Psoas muscle (tissue), 8 donors: ENCODE measurements around the gene CREB3L1. TPM values are rescaled to one million over a fixed set of nuclear protein-coding genes. Genes with fewer than 3 reads are reported as not detected.

Source experiments
- ATAC-seq, 4 donors: fragments of 200-7000 bp; cut with Tn5 transposase; one replicate each; pipeline ENCODE4 v1.9.1; 2020; ENCODE audit warnings: moderate library complexity in 3 of 4, mild to moderate bottlenecking in 2 of 4
- DNase-seq, 2 donors: peaks; one replicate each; pipeline ENCODE4 v3.0.0-alpha.2; 2020
- H3K27ac ChIP-seq: fragments of 200-600 bp; one replicate; pipeline ENCODE4 v1.8.0; 2022
- H3K27me3 ChIP-seq, 3 donors: fragments of 200-600 bp in 1 of 3; one replicate each; pipeline versions ENCODE4 v1.6.1 to v1.8.0; 2013 to 2022; ENCODE audit warnings: low read length in 2 of 3, mild to moderate bottlenecking in 2 of 3, moderate library complexity in 1 of 3; ENCODE audit not compliant: insufficient read depth in 3 of 3
- H3K36me3 ChIP-seq, 2 donors: fragments of 200-600 bp in 1 of 2; one replicate each; pipeline versions ENCODE4 v1.6.1 to v1.8.0; 2013 to 2022; ENCODE audit warnings: low read depth in 1 of 2, mild to moderate bottlenecking in 1 of 2, moderate library complexity in 1 of 2; ENCODE audit not compliant: insufficient read depth in 1 of 2
- H3K4me1 ChIP-seq: fragments of 200-600 bp; one replicate; pipeline ENCODE4 v1.8.0; 2022
- H3K4me3 ChIP-seq: fragments of 200-600 bp; one replicate; pipeline ENCODE4 v1.8.0; 2022; ENCODE audit warnings: mild to moderate bottlenecking
- H3K9me3 ChIP-seq: fragments of 200-600 bp; one replicate; pipeline ENCODE4 v1.8.0; 2022
- WGBS, 3 donors: extraction: QIAGEN DNeasy Blood & Tissue Kit; methylation state at CpG; one replicate each; pipeline versions ENCODE4 v1.1.6 to v1.1.7; 2013; 5-methylcytosine and 5-hydroxymethylcytosine counted together
- intact Hi-C, 2 donors: fragments of 100-400 bp; cut with DNase I; formaldehyde crosslinking; loops; one replicate each; pipeline versions ENCODE4 v1.11.0 to v1.14.2; 2022
- polyA plus RNA-seq, 3 donors: library from polyadenylated mRNA; stranded (reverse); fragments of 200-250 nt; gene quantifications; one replicate each; pipeline ENCODE4 v1.2.3, GENCODE V29; 2013
- total RNA-seq, 4 donors: library from RNA; stranded (reverse); fragmentation: NEBNext Ultra II Directional in 2 of 4; extraction: Animal tissue kit (Norgen Biotek cat#: 25700) in 2 of 4; gene quantifications; one replicate each; pipeline versions ENCODE4 v1.2.1 to v1.2.4, GENCODE V29; 2021 to 2023
- TF ChIP-seq, protein P1 (sequence below): fragments of 200-600 bp; IDR thresholded peaks from one replicate; pipeline ENCODE4 v1.8.0; 2022; ENCODE audit warnings: antibody characterized with exemption
- donor health status: healthy with polysubstance abuse.
- donor health status: DM: no; HTN: no; CAD: no; lungs with moderate emphysema.
- donor health status: Bipolar disorder and iron deficiency.
- donor health status: healthy.
- donor health status: DM: yes; HTN: yes; CAD: no.
- donor health status: DM: no; HTN: no; CAD: no.
- donor health status: DM: no; HTN: no; CAD: no.
- donor health status: DM: yes; HTN: yes; CAD: no.

Gene CREB3L1
- total and polyA plus RNA-seq, 7 donors, result 1.4 to 6.9 (median 2.2) TPM

- no peaks in the 10 kb centered on the region for H3K27me3 ChIP-seq
- peak; percentile 54 to 74 for DNase-seq
- H3K27ac ChIP-seq, result peak overlapping the region; percentile 74
- no peaks in the 10 kb centered on the region for H3K9me3 ChIP-seq
- peak overlapping the region; percentile 74 for H3K4me3 ChIP-seq
- WGBS, 3 donors, result 3 to 23% (median 16%) methylated on average over 41 to 63 of the region's 63 CpGs
- peak in 3 of 4 donors; percentile 0 to 4 (median 1) for ATAC-seq
- intact Hi-C loops, result no loop called here
- no peaks in the 10 kb centered on the region for H3K36me3 ChIP-seq
- peaks cover 30% of the 10 kb centered on the region for H3K4me1 ChIP-seq
- TF ChIP-seq, protein P1, sequence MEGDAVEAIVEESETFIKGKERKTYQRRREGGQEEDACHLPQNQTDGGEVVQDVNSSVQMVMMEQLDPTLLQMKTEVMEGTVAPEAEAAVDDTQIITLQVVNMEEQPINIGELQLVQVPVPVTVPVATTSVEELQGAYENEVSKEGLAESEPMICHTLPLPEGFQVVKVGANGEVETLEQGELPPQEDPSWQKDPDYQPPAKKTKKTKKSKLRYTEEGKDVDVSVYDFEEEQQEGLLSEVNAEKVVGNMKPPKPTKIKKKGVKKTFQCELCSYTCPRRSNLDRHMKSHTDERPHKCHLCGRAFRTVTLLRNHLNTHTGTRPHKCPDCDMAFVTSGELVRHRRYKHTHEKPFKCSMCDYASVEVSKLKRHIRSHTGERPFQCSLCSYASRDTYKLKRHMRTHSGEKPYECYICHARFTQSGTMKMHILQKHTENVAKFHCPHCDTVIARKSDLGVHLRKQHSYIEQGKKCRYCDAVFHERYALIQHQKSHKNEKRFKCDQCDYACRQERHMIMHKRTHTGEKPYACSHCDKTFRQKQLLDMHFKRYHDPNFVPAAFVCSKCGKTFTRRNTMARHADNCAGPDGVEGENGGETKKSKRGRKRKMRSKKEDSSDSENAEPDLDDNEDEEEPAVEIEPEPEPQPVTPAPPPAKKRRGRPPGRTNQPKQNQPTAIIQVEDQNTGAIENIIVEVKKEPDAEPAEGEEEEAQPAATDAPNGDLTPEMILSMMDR, result no peak
Observed at GRCh38 chr11:46347637-46348311, 70.3 kb downstream of the CREB3L1 start.

DNA sequence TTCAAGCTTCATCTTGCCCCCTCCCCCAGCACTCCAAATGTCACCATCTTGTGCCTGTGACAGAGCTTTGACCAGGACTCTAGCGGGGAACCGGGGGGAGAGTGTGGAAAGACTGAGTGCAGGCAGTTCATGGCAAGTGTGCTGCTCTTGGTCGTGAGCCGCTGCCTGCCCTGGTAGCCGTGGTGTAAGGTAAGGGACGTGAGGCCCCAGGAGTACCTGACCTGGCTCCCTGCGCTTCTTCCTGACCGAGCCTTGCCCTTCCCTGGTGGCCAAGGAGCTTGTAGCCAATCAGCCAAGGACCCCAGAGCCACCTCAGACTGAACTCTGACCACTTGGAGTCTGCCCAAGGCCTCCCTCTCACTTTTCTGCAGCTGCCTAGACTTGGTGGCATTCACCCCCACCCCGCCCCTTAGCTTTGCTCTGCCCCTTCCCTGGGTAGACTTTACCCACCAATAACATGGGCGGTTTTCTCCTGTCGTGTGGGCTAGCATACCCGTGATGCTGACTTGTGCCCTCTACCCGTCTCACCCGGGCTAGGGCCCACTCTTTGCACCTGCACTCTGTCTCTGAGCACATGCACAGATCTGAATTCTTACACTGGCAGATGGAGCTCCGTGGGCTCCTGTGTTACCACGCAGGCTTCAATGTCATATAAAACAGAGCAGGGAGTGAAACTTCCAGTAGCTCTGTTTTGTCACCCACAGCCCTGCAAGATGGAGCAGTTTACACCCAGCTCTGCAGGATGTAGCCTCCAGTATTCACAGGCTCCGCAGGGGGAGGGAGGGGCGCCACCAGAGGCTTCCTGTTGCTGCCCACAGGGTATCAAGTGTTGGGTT lies 71.3 kb downstream of the CREB3L1 start:
- 67 to 70% (median 69%) methylated on average over 18 of the region's 18 CpGs for WGBS, 3 donors
- Histone ChIP-seq H3K27me3 (no peaks in the 10 kb centered on the region), H3K9me3 (no peaks in the 10 kb centered on the region), H3K36me3 (no peaks in the 10 kb centered on the region), H3K4me3 (peak overlapping the region; percentile 74), H3K27ac (no peak overlapping the region), H3K4me1 (peaks cover 33% of the 10 kb centered on the region)
- ATAC-seq (no peak), DNase-seq (no peak)
- TF ChIP-seq, protein P1, result no peak
- intact Hi-C loops, result no loop called here

- Histone ChIP-seq H3K27me3 (no peaks in the 10 kb centered on the region), H3K4me1 (peaks cover 33% of the 10 kb centered on the region), H3K36me3 (no peaks in the 10 kb centered on the region), H3K27ac (peak overlapping the region; percentile 69), H3K4me3 (no peak overlapping the region), H3K9me3 (no peaks in the 10 kb centered on the region)
- DNase-seq (no peak), ATAC-seq (no peak)
- WGBS, 3 donors, result 63 to 71% (median 67%) methylated on average over 3 of the region's 3 CpGs
- TF ChIP-seq, protein P1, result no peak
- intact Hi-C loops, result loop anchor here (2.0 to 5.0 kb wide), 2 partner anchors 20 to 587 kb away; partner anchors contain the start of gene CSTPP1 (in 1 of the 2)
Observed at GRCh38 chr11:46350695-46351094, 73.2 kb downstream of the CREB3L1 start.

DNA sequence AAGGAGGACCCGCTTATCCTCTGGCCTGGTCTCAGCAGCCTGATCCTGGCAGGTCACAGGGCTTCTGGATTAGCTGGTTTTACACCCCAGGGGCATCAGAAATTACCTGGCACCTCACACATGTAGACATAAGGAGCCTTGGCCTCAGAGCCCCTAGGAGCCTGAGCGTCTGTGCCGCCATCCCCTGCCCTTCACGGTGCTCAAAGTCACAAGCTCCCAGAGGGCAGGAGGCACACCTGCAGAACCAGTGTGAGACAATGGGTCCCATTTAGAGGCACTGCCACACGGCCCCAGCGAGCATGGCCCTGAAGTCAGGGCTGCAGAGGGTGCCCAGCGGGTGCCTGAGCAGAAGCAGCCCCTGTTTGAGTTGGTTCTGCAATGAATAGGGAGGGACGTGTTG lies 73.7 kb downstream of the CREB3L1 start:
- ATAC-seq, result no peak
- TF ChIP-seq, protein P1, result no peak
- intact Hi-C loops, result loop anchor here (2.0 to 5.0 kb wide), 2 partner anchors 20 to 586 kb away; partner anchors contain the start of gene CSTPP1 (in 1 of the 2)
- H3K4me1 ChIP-seq, result peaks cover 33% of the 10 kb centered on the region
- no peak for DNase-seq
- no peaks in the 10 kb centered on the region for H3K27me3 ChIP-seq
- WGBS, 3 donors, result 76 to 84% (median 82%) methylated on average over 8 of the region's 8 CpGs
- peak overlapping the region; percentile 69 for H3K27ac ChIP-seq
- H3K36me3 ChIP-seq, result no peaks in the 10 kb centered on the region
- H3K4me3 ChIP-seq, result no peak overlapping the region
- H3K9me3 ChIP-seq, result no peaks in the 10 kb centered on the region
